ENCODE results near the gene MCM8. TPM values are rescaled to one million over a fixed set of nuclear protein-coding genes. Genes with fewer than 3 reads are reported as not detected.

MCM8 gene
- total RNA-seq, 4 donors from 2014 or later = 2.9 to 5.1 (median 3.4) TPM

DNA sequence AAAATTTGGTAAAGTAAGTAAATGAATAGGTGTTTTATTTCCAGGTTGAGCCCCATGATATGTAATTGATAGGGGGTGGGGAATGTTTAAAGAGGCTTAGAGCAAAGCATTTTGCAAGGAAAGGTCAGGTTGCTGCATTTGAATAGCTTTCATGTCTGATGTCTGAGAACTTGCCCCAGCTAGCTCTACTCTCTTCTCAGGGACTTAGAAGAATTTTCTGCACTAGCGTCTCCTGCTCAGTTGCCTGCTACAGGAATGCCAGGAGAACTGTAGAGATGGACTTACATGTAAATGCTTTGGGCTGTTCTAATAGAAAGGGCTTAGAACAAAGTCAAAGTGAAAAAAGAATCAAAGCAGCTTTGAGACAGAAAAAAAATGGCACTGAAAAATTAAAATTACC, 35.6 kb upstream of the MCM8 start:
- no peaks in the 10 kb centered on the region for H3K36me3 ChIP-seq
- no peaks in the 10 kb centered on the region for H3K9me3 ChIP-seq
- TF ChIP-seq POLR2A (IDR thresholded peaks at IDR 0.05) (no peak), CTCF (IDR thresholded peaks at IDR 0.05) (no peak), EP300 (IDR thresholded peaks at IDR 0.05) (no peak)
- no peak overlapping the region for H3K27ac ChIP-seq
- no peak for DNase-seq (ENCODE audit: low spot score in 2 of 2)
- peaks cover 0 to 6% (median 3%) of the 10 kb centered on the region in 4 donors for H3K4me1 ChIP-seq
- 0% methylated on average over 1 of the region's 1 CpG for WGBS, 2 donors
- H3K27me3 ChIP-seq = peaks cover 0 to 28% of the 10 kb centered on the region in 2 donors
- no peak overlapping the region for H3K4me3 ChIP-seq

DNA sequence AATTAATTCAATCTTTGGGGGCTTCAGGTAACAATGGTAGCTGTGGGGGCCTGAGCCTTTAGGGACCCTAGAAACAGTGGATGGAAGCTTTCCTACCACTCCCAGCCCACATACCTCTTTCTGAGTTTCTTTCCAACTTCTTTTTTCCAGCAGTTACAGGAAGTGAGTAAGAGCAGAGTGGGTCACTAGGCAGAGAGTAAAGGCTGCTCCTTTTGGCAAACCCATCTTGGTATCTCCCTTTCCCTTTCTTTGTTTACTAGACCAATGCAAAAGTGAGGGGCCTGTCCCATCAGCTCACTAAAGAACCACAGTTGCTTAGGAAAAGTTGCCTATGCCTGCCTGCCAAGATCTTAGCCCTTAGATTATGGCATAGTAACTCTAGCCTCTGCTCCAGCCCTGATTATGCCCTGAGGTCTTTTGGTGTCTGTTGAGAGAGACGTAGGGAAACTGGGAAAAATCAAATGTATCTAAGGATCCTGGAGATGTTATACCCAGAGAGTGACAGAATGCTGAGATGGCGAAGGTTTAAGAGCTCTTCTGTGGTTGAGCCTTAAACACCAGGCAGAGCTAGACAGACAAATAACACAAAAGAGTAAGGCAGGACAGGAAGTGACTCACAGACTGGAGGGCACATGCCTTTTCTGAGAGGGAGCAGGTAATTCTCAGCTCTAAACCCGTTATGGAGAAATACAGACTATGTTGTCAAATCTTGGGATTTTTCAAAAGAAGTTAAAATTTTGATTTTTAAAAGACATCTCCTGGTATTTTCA, 31.4 kb upstream of the MCM8 start:
- WGBS, 2 donors = 22 to 27% methylated on average over 3 of the region's 3 CpGs
- no peak overlapping the region for H3K4me3 ChIP-seq
- no peaks in the 10 kb centered on the region for H3K36me3 ChIP-seq
- H3K27me3 ChIP-seq = no peaks in the 10 kb centered on the region
- TF ChIP-seq POLR2A (IDR thresholded peaks at IDR 0.05) (no peak), EP300 (IDR thresholded peaks at IDR 0.05) (no peak), CTCF (IDR thresholded peaks at IDR 0.05) (no peak)
- H3K27ac ChIP-seq = no peak overlapping the region
- DNase-seq (ENCODE audit: low spot score in 2 of 2) = no peak
- H3K4me1 ChIP-seq = no peaks in the 10 kb centered on the region
- H3K9me3 ChIP-seq = no peaks in the 10 kb centered on the region

DNA sequence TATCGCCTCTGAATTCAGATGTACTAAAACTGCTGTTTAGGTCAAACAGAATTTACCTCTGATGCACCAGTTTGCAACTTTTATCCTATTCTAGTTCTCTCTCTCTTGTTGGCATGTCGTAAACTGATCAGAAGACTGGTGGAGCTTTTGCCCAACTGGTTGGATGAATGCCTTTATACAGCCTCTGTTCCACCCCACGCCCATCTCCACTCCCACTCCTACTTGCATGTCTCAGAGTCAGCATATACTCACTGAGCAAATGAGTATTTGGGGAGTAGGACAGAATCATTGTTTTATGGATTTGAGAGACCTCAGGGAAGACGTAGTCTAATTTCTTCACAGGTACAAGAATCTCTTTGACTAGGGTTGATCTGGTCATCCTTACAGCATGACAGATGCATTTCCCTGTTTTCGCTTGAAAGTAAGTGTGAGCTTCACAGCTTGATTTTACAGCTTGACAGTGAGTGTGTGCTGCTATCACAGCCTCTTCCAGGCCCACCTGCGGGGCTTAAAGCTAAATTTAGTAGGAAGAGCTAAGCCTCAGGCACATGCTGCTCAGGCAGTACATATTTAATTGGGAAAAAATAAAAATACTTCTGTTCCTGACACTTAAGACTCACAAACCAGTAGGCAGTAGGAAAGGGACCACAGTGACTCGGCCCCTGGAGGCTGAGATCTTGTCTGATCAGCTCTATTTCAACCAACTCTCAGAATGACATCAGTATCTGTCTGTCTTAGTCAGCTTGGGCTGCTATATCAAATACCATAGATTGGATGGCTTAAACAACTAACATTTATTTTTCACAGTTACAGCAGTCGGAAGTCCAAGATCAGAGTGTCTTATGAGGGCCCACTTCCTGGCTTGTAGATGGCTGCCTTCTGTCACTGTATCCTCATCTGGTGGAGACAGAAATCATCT, 30.6 kb upstream of the MCM8 start:
- no peak for DNase-seq (ENCODE audit: low spot score in 2 of 2)
- no peaks in the 10 kb centered on the region for H3K27me3 ChIP-seq
- no peaks in the 10 kb centered on the region for H3K9me3 ChIP-seq
- 61 to 69% methylated on average over 8 of the region's 8 CpGs for WGBS, 2 donors
- TF ChIP-seq EP300 (IDR thresholded peaks at IDR 0.05) (no peak), CTCF (IDR thresholded peaks at IDR 0.05) (no peak), POLR2A (IDR thresholded peaks at IDR 0.05) (no peak)
- H3K4me3 ChIP-seq = no peak overlapping the region
- H3K27ac ChIP-seq = no peak overlapping the region
- no peaks in the 10 kb centered on the region for H3K36me3 ChIP-seq
- no peaks in the 10 kb centered on the region for H3K4me1 ChIP-seq

GRCh38 chr20:5920581-5920980, 29.9 kb upstream of the MCM8 start:
- Histone ChIP-seq H3K36me3 (no peaks in the 10 kb centered on the region), H3K27ac (no peak overlapping the region), H3K4me3 (no peak overlapping the region), H3K4me1 (no peaks in the 10 kb centered on the region), H3K27me3 (no peaks in the 10 kb centered on the region), H3K9me3 (no peaks in the 10 kb centered on the region)
- DNase-seq (ENCODE audit: low spot score in 2 of 2) = no peak
- WGBS, 2 donors = 20 to 36% methylated on average over 1 of the region's 1 CpG
- TF ChIP-seq EP300 (IDR thresholded peaks at IDR 0.05) (no peak), POLR2A (IDR thresholded peaks at IDR 0.05) (no peak), CTCF (IDR thresholded peaks at IDR 0.05) (no peak)

DNA sequence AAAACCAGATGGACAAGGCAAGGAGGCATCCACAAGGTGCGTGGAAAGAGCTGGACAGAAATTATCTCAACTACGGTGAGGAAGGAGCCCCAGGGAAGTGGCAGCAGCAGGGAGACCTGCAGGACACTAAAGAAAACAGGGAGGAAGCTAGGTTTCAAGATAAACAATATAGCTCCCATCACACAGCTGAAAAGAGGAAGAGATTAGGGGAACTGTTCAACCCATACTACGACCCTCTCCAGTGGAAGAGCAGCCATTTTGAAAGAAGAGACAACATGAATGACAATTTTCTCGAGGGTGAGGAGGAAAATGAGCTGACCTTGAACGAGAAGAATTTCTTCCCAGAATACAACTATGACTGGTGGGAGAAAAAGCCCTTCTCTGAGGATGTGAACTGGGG, 27.0 kb upstream of the MCM8 start:
- no peaks in the 10 kb centered on the region for H3K36me3 ChIP-seq
- no peaks in the 10 kb centered on the region for H3K9me3 ChIP-seq
- no peaks in the 10 kb centered on the region for H3K27me3 ChIP-seq
- WGBS, 2 donors = 58 to 65% methylated on average over 5 of the region's 5 CpGs
- H3K4me1 ChIP-seq = no peaks in the 10 kb centered on the region
- TF ChIP-seq POLR2A (IDR thresholded peaks at IDR 0.05) = no peak
- no peak for TF ChIP-seq CTCF (IDR thresholded peaks at IDR 0.05)
- no peak for TF ChIP-seq EP300 (IDR thresholded peaks at IDR 0.05)
- no peak for DNase-seq (ENCODE audit: low spot score in 2 of 2)
- H3K4me3 ChIP-seq = no peak overlapping the region
- H3K27ac ChIP-seq = no peak overlapping the region
